UCSD-AML1 (cell line): Measurements from ENCODE around the gene KNDC1.

Experiments
- DNase-seq: peaks from one replicate; lab custom pipeline; 2025; ENCODE audit not compliant: unreplicated experiment; lab: John Stamatoyannopoulos, UW

Gene KNDC1

DNA sequence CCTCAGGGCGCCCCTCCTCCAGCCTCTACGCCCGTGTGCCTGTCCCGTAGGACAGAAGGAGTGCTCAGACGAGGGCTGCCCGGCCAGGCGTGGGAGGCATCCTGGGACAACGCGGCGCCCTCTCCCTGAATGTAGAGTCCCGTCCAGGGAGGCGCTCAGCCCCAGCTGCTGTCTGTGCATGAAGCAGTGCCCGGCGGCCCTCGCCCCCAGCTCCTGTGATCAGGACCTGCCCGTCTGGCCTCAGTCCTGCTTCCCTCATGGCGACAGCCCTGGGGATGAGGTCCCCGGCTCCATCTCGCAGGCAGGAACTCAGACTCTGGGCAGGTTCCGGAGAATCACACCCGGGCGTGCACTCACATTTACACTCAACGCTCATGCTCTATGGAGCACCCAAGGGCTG is 45.1 kb downstream of the KNDC1 start:
- DNase-seq, result no peak

DNA sequence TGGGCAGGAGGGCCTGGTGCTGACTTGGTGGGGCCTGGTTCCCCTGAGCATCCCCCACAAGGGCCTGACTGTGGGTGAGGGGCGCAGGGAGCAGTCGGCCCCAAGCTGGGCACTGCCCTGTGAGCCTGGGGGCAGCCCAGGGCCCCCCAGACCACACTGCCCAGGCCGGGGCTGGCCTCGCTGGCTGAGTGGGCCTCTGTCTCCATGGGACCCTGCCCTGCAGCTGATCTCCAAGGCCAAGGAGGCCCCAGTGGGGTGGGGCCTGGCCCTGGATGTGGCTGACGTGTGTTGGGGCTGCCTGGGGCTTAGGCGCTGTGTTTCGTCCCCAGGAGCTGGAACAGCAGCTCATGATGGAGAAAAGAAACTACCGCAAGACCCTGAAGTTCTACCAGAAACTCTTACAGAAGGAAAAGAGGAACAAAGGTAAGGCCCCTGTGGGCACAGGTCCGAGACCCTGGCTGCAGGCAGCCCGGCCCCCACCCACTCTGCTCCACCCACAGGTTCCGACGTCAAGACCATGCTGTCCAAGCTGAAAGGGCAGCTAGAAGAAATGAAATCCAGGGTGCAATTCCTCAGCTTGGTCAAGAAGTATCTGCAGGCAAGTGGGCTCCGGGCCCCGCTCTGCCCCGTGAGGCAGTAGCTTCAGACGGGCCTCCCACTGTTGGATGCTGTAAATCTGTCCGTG is 46.5 kb downstream of the KNDC1 start:
- no peak for DNase-seq

DNA sequence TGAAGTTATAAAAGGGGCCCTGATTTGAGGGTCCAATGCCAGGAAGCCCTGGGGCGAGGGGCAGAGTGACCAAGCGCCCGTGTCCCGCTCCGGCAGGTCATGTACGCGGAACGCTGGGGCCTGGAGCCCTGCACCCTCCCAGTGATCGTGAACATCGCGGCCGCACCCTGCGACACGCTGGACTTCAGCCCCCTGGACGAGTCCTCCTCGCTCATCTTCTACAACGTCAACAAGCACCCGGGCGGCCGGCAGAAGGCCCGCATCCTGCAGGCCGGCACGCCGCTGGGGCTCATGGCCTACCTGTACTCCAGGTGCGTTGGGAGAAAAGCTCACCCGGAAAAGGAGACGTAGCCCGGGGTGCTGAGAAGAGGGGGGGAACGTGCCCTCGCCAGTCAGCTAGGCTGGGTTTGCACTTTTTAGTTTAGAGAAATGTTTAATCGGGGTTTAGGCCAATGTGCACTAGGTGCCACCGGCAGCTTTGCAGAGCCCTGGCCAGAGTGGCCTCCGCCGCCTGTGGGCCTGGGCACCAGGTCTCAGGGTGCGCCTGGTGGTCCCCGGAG is 47.1 kb downstream of the KNDC1 start:
- DNase-seq, result no peak

DNA sequence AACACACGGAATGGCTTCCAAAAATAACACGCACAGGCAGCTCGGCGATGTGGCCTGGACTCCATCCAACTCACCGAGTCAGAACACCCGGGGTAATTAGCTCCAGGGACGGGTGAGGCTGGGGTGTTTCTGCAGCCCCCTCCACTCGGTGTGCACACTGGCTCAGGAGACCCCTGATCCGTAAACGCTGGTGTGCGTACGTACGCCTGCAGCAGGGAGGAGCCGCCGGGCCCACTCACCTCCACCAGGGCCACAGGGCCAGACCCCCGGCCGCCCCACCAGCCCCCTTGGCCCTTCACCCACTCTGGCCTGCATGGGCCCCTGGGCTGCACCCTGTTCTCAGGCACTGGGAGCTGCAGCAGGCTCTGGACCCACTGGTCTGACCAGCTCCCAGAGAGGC is 47.6 kb downstream of the KNDC1 start:
- DNase-seq, result no peak

DNA sequence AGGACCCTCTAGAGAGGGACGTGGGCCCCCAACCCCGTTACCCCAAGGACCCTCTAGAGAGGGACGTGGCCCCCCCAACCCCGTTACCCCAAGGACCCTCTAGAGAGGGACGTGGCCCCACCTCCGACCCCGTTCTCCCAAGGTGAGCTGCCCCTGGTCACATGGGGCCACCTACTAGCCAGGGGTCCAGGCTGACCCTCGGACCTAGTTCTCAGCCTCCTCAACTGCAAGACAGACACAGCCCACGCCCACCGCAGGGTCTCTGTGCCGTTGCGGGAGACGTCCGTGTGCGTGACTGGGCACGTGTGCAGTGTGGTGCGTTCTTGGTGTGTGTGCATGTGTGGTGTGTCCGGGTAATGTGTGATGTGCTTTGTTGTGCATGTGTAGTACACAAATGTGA is 48.4 kb downstream of the KNDC1 start:
- no peak for DNase-seq

DNA sequence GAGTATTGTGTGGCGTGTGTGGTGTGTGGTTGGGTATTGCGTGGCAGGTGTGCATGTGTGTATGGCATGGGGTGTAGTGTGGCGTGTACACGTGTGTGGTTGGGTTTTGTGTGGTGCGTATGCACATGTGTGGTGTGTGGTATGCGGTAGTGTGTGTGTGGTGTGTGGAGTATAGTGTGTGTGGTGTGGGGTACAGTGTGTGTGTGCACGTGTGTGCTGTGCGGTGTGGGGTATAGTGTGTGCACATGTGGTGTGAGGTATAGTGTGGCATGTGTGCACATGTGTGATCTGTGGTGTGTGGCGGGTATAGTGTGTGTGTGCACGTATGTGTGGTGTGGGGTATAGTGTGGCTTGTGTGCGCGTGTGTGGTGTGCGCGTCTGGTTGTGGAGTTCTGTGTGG is 49.1 kb downstream of the KNDC1 start:
- DNase-seq, result no peak

DNA sequence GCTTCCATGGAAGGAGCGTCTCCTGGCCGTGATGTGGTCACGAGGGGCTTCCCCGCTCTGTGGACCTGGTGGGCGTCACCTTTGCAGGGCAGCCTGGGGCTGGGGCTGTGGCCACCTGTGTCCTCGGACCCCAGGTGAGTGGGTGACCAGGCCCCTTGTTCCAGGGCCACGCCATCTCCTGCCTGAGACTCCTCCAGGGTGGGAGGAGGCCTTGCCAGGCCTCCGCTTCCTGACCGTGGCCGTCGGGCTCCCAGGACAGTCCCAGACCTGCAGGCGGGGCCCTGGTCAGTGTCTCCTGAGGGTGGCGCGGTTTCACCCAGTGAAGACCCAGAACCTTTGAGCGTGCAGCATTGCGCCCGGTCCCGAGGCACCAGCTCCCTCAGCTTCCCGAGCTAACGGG is 49.6 kb downstream of the KNDC1 start:
- DNase-seq, result no peak

DNA sequence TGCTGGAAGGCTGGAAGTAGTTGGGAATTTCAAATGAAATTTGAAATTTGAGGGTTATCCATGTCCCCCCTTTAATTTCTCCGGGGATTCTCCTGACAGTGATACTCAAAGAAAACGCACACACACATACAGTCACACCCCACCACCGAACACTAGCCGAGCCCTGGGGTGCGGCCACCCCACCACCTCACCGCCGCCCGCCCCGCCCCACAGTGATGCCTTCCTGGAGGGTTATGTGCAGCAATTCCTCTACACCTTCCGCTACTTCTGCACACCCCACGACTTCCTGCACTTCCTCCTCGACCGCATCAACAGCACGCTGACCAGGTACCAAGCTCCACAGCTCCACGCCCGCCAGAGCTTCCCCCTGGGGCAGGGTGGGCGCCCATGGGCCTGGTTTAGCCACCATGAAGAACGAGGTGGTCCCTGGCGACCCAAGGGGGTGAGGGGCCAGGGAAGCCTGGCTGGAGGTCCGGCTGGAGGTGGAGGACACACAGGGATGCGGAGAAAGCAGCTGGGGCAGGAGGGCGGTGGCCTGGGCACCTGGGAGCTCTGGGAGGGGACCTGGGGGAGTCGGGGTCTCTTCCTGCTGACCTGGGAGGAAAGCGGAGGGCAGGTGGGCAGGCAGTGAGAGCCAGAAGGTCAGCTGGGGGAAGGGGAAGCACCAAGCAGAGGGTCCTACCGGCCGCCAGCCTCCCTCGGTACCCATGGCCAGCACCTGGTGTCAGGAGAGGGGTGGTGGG is 50.5 kb downstream of the KNDC1 start:
- no peak for DNase-seq

DNA sequence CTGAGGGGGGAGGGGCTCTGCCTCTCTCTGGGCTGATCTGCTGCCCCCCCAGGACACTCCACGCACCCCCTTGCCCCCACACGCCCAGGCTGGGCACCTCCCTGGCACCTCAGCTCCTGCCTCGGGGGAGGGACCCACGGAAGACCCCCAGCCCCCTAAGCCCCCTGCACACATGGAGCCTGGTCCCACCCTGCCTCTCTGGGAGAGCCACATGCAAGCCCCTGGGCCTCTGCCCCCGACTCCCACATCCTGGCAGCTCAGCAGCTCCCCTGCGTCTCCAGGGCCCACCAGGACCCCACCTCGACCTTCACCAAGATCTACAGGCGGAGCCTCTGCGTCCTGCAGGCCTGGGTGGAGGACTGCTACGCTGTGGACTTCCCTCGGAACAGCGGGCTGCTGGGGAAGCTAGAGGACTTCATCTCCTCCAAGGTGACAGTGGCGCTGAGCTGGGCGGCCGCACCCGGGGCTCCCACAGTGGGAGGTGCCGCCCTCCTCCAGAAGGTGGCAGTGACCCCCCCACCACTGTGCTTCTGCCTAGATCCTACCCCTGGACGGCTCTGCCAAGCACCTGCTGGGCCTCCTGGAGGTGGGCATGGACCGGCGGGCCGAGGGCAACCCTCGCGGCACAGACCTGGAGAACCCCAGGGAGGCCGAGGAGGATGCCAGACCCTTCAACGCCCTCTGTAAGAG is 51.3 kb downstream of the KNDC1 start:
- DNase-seq, result no peak

DNA sequence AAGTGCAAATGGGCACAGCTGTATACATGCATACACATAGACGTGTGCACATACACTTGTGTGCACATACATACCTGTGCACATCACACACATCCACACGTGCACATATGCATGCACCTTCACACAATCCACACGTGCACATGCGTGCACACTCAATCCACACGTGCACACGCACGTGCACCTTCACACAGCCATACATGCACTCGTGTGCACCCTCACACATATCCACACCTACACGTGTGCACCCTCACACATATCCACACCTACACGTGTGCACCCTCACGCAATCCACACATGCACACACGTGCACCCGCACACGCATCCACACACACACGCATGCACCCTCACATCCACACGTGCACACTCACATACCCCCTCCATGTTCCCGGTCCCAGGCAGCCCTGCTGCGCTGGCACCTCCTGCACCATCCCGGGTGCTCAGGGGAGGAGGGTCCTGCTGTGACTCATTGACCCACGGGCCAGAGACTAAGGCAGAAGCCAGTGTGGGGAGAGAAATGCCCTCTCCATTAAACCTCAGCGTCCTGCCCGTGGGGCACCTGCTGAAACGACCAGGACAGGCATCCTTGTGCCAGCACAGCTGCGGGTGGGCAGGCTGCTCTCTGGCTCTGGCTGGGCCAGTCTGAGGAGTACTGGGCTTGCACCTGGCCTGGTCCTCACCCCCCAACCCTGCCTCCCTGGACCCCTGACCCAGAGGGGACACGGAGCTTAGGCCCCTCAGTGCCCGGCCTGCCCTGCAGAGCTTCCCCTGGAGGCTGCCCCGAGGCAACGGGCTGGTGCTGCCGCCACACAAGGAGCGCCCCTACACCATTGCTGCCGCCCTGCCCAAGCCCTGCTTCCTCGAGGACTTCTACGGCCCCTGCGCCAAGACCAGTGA is 52.2 kb downstream of the KNDC1 start:
- no peak for DNase-seq

DNA sequence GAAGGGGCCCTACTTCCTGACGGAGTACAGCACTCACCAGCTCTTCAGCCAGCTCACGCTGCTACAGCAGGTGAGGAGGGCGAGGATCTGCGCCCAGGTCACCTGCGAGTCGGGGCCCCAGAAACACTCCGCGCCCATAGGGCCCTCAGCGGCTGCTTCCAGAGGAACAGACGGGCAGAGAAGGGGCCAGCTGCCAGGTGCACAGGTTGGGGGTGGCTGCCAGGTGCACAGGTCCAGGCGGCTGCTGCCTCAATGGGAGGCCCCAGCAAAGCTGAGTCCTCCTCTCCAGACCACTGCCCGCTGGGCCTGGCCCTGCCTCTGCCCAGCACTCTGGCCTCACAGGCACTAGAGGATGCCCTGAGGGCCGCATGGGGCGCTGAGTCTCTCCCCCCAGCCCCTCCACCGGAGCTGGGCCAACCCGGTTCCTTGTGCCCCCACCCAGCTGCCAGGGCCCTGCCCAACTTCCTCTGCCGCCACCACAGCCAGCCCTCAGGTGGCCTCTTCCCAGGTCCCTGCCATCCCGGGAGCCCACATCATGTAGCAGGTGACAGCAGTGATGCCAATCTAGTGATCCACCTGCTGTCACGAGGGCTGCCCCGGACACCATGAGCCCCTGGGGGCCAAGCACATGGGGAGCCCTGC is 53.0 kb downstream of the KNDC1 start:
- DNase-seq, result no peak

DNA sequence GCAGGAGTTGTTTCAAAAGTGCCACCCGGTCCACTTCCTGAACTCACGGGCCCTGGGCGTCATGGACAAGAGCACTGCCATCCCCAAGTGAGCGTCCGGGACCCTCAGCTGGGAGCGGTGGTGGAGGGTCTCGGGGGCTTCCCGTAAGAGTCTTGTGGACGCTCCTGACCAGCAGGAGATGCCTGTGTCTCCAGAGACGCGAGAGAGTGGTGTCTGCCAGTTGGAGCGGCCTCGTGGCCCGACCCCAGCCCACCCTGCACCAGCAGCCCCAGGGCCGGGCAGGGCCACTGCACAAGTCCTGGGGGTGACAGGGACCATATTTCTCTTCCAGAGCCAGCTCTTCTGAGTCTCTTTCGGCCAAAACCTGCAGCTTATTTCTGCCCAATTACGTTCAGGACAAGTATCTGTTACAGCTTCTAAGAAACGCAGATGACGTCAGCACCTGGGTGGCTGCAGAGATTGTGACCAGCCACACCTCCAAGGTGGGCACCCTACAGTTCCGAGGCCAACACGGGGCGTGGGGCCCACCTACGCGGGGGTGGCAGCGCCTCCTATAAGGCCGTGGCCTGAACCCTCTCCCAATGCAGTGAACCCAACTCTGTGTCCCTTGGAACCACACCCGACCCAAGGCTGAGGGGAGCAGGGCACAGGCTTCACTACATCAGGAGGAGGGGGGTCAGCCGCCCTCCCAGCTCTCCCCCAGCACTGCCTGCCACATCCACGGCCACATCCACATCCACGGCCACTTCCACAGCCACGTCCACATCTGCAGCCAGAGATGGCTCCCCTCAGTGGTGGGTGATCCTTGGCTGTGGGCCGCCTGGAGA is 53.8 kb downstream of the KNDC1 start:
- DNase-seq, result no peak

DNA sequence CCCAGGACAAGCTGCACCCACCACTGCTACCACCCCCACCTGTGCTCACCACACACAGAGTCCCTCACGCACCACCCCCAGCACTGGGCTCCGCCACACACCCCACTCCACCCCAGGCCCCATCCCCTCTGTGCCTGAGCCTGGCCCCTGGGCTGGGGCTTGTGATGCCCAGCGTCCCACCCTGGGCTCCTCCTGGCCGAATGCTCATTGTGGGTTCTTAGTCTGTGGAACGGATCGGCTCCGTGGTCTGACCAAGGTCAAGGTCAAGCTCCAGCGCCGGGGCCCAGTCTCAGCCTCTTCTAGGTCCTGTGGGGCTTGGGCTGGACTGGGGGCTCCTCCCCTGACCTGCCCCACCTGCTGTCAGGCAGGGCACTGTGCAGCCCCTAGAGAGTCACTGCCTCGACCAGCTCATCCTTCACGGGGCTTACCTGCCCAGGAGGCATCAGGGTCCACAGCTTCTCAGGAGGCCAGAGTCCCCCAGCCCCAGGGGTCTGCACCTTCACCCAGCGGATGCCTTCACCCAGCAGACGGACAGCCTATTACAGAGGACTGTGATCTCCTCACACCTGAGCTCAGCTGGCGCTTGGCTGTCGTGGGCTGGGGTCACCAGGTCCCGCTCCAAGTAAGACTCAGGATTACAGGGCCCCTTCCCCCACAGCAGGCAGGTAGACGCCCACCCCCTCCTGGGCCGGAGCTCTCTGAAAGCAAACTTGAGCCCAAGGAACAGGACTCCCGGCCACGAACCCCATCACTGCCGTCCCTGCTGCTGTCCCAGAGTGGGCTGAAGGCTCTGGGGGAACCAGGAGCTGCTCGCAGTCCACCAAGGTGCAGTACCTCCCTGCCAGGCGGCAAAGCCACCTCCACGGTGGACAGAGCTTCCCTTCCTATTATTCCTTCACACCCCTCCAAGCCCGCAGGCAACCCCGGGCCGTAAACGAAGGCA is 54.7 kb downstream of the KNDC1 start:
- no peak for DNase-seq

DNA sequence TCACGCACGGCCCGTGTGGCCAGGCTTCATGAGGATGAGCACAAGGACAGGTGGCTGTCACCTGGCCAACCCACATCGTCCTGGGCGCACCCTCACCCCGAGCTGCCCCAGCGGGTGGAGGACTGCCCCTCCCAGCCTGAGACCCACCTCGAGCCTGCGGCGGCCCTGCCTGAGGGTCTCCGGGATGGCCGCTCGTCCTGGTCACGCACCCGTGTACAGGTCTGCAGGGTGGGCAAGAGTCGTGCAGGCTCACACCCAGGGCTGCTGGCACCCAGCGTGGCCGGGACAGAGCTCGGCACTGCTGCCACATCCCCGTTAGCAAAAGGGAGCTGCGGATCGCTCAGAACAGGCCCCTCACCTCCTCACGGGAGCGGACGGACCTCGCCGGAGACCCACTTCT is 55.6 kb downstream of the KNDC1 start:
- no peak for DNase-seq

DNA sequence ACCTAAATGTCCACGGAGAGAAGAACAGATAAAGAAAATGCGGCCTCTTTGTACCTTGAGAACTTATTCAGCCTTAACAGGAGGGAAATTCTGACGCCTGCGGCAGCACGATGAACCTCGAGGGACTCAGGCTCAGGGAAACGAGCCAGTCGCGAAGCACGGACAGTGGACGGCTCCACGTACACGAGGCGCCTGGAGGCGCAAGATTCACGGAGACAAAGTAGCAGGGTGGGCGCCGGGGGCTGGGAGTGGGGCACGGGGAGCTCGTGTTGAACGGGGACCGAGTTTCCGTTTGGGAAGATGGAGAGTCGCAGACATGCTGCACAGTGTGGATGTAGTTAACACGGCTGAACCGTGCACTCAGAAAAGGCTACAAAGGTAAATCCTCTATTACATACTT is 56.8 kb downstream of the KNDC1 start:
- no peak for DNase-seq

DNA sequence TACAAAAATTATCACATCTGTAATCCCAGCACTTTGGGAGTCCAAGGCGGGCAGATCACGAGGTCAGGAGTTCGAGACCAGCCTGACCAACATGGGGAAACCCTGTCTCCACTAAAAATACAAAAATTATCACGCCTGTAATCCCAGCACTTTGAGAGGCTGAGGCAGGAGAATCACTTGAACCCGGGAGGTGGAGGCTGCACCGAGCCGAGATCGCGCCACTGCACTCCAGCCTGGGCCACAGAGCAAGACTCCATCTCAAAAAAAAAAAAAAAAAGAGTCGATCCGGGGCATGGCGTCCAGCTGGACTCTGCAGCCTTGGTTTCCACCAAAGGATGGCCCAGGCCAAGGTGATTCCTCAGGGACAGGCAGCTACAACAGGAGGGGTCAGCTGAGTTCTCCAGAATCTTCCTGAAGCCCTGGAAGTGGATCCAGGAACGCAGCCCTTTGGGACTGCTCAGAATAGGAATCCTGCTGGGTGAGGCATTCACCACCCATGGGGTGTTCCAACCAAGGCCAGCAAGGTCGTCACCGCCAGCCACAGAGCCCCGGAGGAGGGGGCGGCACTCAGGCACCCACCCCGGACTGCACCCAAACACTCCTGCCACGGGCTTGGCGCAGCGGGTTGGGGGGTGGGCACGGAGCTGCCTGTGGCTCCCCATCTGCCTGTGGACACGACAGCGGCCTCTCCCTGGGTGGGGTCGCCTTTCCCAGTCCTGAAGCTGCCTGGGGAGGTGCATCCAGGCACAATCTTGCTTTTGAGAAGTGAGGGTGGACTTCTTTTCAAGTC is 58.0 kb downstream of the KNDC1 start:
- no peak for DNase-seq

DNA sequence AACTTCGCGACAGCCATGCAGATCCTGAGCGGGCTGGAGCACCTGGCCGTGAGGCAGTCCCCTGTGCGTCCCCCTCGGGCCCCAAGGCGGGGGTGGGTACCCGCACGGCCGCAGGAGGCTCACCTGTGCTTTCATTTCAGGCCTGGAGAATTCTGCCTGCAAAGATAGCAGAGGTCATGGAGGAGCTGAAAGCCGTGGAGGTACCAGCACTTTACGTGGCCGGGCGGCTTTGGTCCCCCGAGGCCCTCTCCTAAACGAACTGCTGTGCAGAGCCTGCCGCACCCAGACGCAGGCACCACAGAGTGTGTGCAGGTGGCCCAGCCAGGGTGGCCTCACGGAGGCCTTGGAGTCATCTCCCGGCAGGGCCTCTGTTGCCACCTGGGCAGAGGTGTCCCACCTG is 58.9 kb downstream of the KNDC1 start:
- DNase-seq, result no peak

DNA sequence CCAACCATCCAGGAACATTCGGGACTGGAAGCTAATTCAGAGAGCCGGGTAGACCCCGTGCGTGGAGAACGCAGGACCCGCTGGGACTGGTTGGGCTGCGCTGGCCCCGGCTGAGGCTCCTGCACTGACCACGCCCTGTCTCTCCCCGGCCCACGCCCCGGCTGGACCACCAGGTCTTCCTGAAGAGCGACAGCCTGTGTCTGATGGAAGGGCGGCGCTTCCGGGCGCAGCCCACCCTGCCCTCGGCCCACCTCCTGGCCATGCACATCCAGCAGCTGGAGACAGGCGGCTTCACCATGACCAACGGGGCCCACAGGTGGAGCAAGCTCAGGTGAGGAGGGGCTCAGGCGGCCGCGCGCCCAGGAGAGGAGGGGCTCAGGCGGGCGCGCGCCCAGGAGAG is 59.8 kb downstream of the KNDC1 start:
- no peak for DNase-seq
